GM19395 (cell line): ENCODE data around the gene HIVEP3.

ENCODE experiments used
- ATAC-seq: cut with Tn5 transposase; IDR thresholded peaks from one replicate; pipeline ENCODE4 v1.9.1; 2021; ENCODE audit warnings: mild to moderate bottlenecking, moderate library complexity; ENCODE audit not compliant: unreplicated experiment

The HIVEP3 gene

GRCh38 chr1:41545996-41546832, 372.5 kb downstream of the HIVEP3 start:
- no peak for ATAC-seq

GRCh38 chr1:41542196-41542930, 376.4 kb downstream of the HIVEP3 start:
- ATAC-seq = no peak

- no peak for ATAC-seq
These were observed 377.1 kb downstream of the HIVEP3 start for GRCh38 chr1:41541592-41541952.

- no peak for ATAC-seq
These were observed 377.7 kb downstream of the HIVEP3 start for GRCh38 chr1:41540886-41541591.

- no peak for ATAC-seq
These were observed 378.7 kb downstream of the HIVEP3 start for GRCh38 chr1:41539999-41540398.

- no peak for ATAC-seq
These were observed 379.3 kb downstream of the HIVEP3 start for GRCh38 chr1:41539418-41539805.

GRCh38 chr1:41538741-41539417, 379.8 kb downstream of the HIVEP3 start:
- ATAC-seq = no peak

- no peak for ATAC-seq
These were observed 380.9 kb downstream of the HIVEP3 start for GRCh38 chr1:41537788-41538351.

GRCh38 chr1:41537251-41537650, 381.5 kb downstream of the HIVEP3 start:
- no peak for ATAC-seq

- no peak for ATAC-seq
These were observed 382.3 kb downstream of the HIVEP3 start for GRCh38 chr1:41536361-41536802.

- ATAC-seq = no peak
These were observed 383.0 kb downstream of the HIVEP3 start for GRCh38 chr1:41535716-41536115.

GRCh38 chr1:41535276-41535675, 383.4 kb downstream of the HIVEP3 start:
- no peak for ATAC-seq

GRCh38 chr1:41534181-41535076, 384.3 kb downstream of the HIVEP3 start:
- no peak for ATAC-seq

GRCh38 chr1:41533731-41534080, 385.0 kb downstream of the HIVEP3 start:
- no peak for ATAC-seq

GRCh38 chr1:41533016-41533730, 385.5 kb downstream of the HIVEP3 start:
- no peak for ATAC-seq

- ATAC-seq = no peak
These were observed 386.3 kb downstream of the HIVEP3 start for GRCh38 chr1:41532206-41532975.

GRCh38 chr1:41530411-41530810, 388.3 kb downstream of the HIVEP3 start:
- no peak for ATAC-seq

- ATAC-seq = no peak
These were observed 388.9 kb downstream of the HIVEP3 start for GRCh38 chr1:41529621-41530395.
